Endothelial cell of umbilical vein (primary cell): ENCODE measurements around the gene DIAPH2.

ENCODE experiments used
- CTCF ChIP-seq, 2 donors: IDR thresholded peaks; 1 replicate in 1 of 2; 2 replicates in 1 of 2; pipeline ENCODE4 v1.5.1; 2011; ENCODE audit warnings: low read length in 2 of 2, mild to moderate bottlenecking in 2 of 2, moderate library complexity in 2 of 2, control low read depth in 1 of 2, inconsistent platforms in 1 of 2, low read depth in 1 of 2; ENCODE audit not compliant: insufficient read depth in 1 of 2; ENCODE audit errors: extremely low read depth in 1 of 2
- EZH2 ChIP-seq: IDR thresholded peaks from 2 replicates; pipeline ENCODE4 v1.6.1; 2012; ENCODE audit warnings: borderline replicate concordance, low read depth, mild to moderate bottlenecking, moderate library complexity, low read length, inconsistent platforms; ENCODE audit not compliant: severe bottlenecking
- FOS ChIP-seq: IDR thresholded peaks from 2 replicates; pipeline ENCODE4 v1.6.1; 2011; ENCODE audit warnings: mild to moderate bottlenecking, low read length, moderate library complexity, borderline replicate concordance; ENCODE audit not compliant: insufficient read depth
- GATA2 ChIP-seq: IDR thresholded peaks from 2 replicates; pipeline ENCODE4 v1.7.0; 2011; ENCODE audit warnings: low read depth, mild to moderate bottlenecking, moderate library complexity, mixed read lengths, low read length; ENCODE audit not compliant: insufficient read length, insufficient read depth
- JUN ChIP-seq: IDR thresholded peaks from 2 replicates; pipeline ENCODE4 v1.6.1; 2011; ENCODE audit warnings: borderline replicate concordance, low read depth; ENCODE audit not compliant: insufficient read length, insufficient read depth
- MAX ChIP-seq: IDR thresholded peaks from 2 replicates; pipeline ENCODE4 v1.6.1; 2011; ENCODE audit not compliant: insufficient read depth, insufficient read length
- MYC ChIP-seq: IDR thresholded peaks from one replicate; pipeline ENCODE4 v1.6.1; 2011; ENCODE audit warnings: mild to moderate bottlenecking, low read depth, low read length
- POLR2A ChIP-seq: IDR thresholded peaks from 2 replicates; pipeline ENCODE4 v1.6.1; 2012; ENCODE audit warnings: low read depth, mild to moderate bottlenecking, control low read depth, low read length
- POLR2AphosphoS5 ChIP-seq: IDR thresholded peaks from 2 replicates; pipeline ENCODE4 v1.6.1; 2012; ENCODE audit warnings: low read depth, mild to moderate bottlenecking, control low read depth, low read length, moderate library complexity; ENCODE audit not compliant: insufficient read depth

GRCh38 chrX:96707804-96708203 lies 23.2 kb downstream of the DIAPH2 start:
- TF ChIP-seq CTCF (IDR thresholded peaks at IDR 0.05; ENCODE audit: extremely low read depth in 1 of 2, insufficient read depth in 1 of 2, low read depth in 1 of 2, low read length in 2 of 2) (no peak), POLR2AphosphoS5 (no peak), MYC (no peak), GATA2 (no peak), POLR2A (no peak), MAX (no peak), EZH2 (no peak), JUN (no peak), FOS (no peak)
